Upper lobe of left lung (tissue), 6 donors: Measurements from ENCODE around the gene HIVEP2. TPM values are rescaled to one million over a fixed set of nuclear protein-coding genes. Genes with fewer than 3 reads are reported as not detected.

Source experiments
- ATAC-seq, 2 donors: fragments of 200-7000 bp; cut with Tn5 transposase; one replicate each; pipeline ENCODE4 v1.9.1; 2022; ENCODE audit warnings: mild to moderate bottlenecking in 2 of 2, moderate library complexity in 2 of 2; ENCODE audit not compliant: low FRiP score in 2 of 2
- DNase-seq, 2 donors: peaks; one replicate each; pipeline ENCODE4 v3.0.0-alpha.2; 2019 to 2020
- H3K27ac ChIP-seq, 4 donors: fragments of 200-600 bp; sonication (generic); one replicate each; pipeline ENCODE4 v1.5.1; 2016 to 2019
- H3K27me3 ChIP-seq, 4 donors: fragments of 200-600 bp; sonication (generic); one replicate each; pipeline ENCODE4 v1.5.1; 2017 to 2019
- H3K36me3 ChIP-seq, 4 donors: fragments of 200-600 bp; sonication (generic); one replicate each; pipeline ENCODE4 v1.5.1; 2016 to 2019
- H3K4me1 ChIP-seq, 4 donors: fragments of 200-600 bp; sonication (generic); one replicate each; pipeline ENCODE4 v1.5.1; 2018 to 2019
- H3K4me3 ChIP-seq, 4 donors: fragments of 200-600 bp; sonication (generic); one replicate each; pipeline ENCODE4 v1.5.1; 2017 to 2019; ENCODE audit warnings: mild to moderate bottlenecking in 2 of 4, moderate library complexity in 1 of 4
- H3K9me3 ChIP-seq, 4 donors: fragments of 200-600 bp; sonication (generic); one replicate each; pipeline ENCODE4 v1.5.1; 2018 to 2019
- CTCF ChIP-seq, 6 experiments: fragments of 450-650 bp in 4 of 6; fragments of 200-600 bp in 2 of 6; sonication (generic) in 2 of 6; IDR thresholded peaks; one replicate each; pipeline ENCODE4 v1.5.1; 2016 to 2019; ENCODE audit warnings: antibody characterized with exemption in 6 of 6
- EP300 ChIP-seq, 4 donors: sonication (generic); formaldehyde crosslinking; IDR thresholded peaks; one replicate each; pipeline ENCODE4 v1.5.1; 2017; ENCODE audit warnings: antibody characterized with exemption in 4 of 4, control low read depth in 2 of 4
- POLR2A ChIP-seq, 4 donors: fragments of 450-650 bp; IDR thresholded peaks; one replicate each; pipeline ENCODE4 v1.5.1; 2016 to 2017; ENCODE audit warnings: antibody characterized with exemption in 4 of 4, mild to moderate bottlenecking in 2 of 4
- POLR2AphosphoS5 ChIP-seq, 2 donors: sonication (generic); formaldehyde crosslinking; IDR thresholded peaks; one replicate each; pipeline ENCODE4 v1.5.1; 2017; ENCODE audit warnings: antibody characterized with exemption in 2 of 2
- WGBS, 2 donors: methylation state at CpG; one replicate each; pipeline ENCODE4 v1.1.5; 2017 to 2018; 5-methylcytosine and 5-hydroxymethylcytosine counted together
- total RNA-seq, 6 donors: library from RNA; depleted of rRNA in 4 of 6; stranded (reverse); fragments of >200 nt in 4 of 6; gene quantifications; one replicate each; pipeline versions ENCODE4 v1.1.0 to v1.2.1, GENCODE V29; 2016 to 2021
- donor health status: DM: no; HTN: no; CAD: no; lungs with moderate emphysema.
- donor health status: DM: no; HTN: yes; CAD: no; lungs with severe emphysema.

Gene HIVEP2
- total RNA-seq, 6 donors from 2014 or later: 10.4 to 32.5 (median 19.6) TPM

- H3K9me3 ChIP-seq: no peaks in the 10 kb centered on the region
- peaks cover 10 to 13% (median 11%) of the 10 kb centered on the region in 4 donors for H3K4me1 ChIP-seq
- 82 to 85% methylated on average over 10 of the region's 10 CpGs for WGBS, 2 donors
- H3K27me3 ChIP-seq: no peaks in the 10 kb centered on the region
- H3K27ac ChIP-seq: no peak overlapping the region
- DNase-seq (no peak), ATAC-seq (peak in 1 of 2 donors; percentile 46)
- TF ChIP-seq CTCF (IDR thresholded peaks at IDR 0.05) (no peak), EP300 (IDR thresholded peaks at IDR 0.05) (no peak), POLR2A (IDR thresholded peaks at IDR 0.05) (no peak), POLR2AphosphoS5 (IDR thresholded peaks at IDR 0.05) (no peak)
- no peaks in the 10 kb centered on the region for H3K36me3 ChIP-seq
- no peak overlapping the region for H3K4me3 ChIP-seq
These were observed 44.6 kb downstream of the HIVEP2 start for GRCh38 chr6:142900227-142900971.

GRCh38 chr6:142898927-142899895 is 45.8 kb downstream of the HIVEP2 start:
- WGBS, 2 donors: 83 to 88% methylated on average over 6 of the region's 6 CpGs
- H3K36me3 ChIP-seq: no peaks in the 10 kb centered on the region
- TF ChIP-seq POLR2AphosphoS5 (IDR thresholded peaks at IDR 0.05): no peak
- TF ChIP-seq EP300 (IDR thresholded peaks at IDR 0.05): no peak
- no peak for TF ChIP-seq POLR2A (IDR thresholded peaks at IDR 0.05)
- no peak for TF ChIP-seq CTCF (IDR thresholded peaks at IDR 0.05)
- no peak overlapping the region for H3K27ac ChIP-seq
- H3K9me3 ChIP-seq: no peaks in the 10 kb centered on the region
- peaks cover 10 to 13% (median 11%) of the 10 kb centered on the region in 4 donors for H3K4me1 ChIP-seq
- ATAC-seq: no peak
- no peak for DNase-seq
- no peaks in the 10 kb centered on the region for H3K27me3 ChIP-seq
- H3K4me3 ChIP-seq: no peak overlapping the region

- ATAC-seq (no peak), DNase-seq (no peak)
- Histone ChIP-seq H3K27ac (no peak overlapping the region), H3K9me3 (no peaks in the 10 kb centered on the region), H3K4me3 (no peak overlapping the region), H3K27me3 (no peaks in the 10 kb centered on the region), H3K4me1 (peaks cover 3 to 7% (median 5%) of the 10 kb centered on the region in 4 donors), H3K36me3 (no peaks in the 10 kb centered on the region)
- WGBS, 2 donors: 82 to 93% methylated on average over 2 of the region's 2 CpGs
- TF ChIP-seq POLR2AphosphoS5 (IDR thresholded peaks at IDR 0.05) (no peak), CTCF (IDR thresholded peaks at IDR 0.05) (no peak), POLR2A (IDR thresholded peaks at IDR 0.05) (no peak), EP300 (IDR thresholded peaks at IDR 0.05) (no peak)
These were observed 47.3 kb downstream of the HIVEP2 start for GRCh38 chr6:142897659-142898058.

- Histone ChIP-seq H3K27ac (no peak overlapping the region), H3K27me3 (no peaks in the 10 kb centered on the region), H3K4me3 (no peak overlapping the region), H3K4me1 (peaks cover 0 to 3% (median 0%) of the 10 kb centered on the region in 4 donors), H3K9me3 (no peaks in the 10 kb centered on the region), H3K36me3 (no peaks in the 10 kb centered on the region)
- DNase-seq (no peak), ATAC-seq (no peak)
- TF ChIP-seq EP300 (IDR thresholded peaks at IDR 0.05) (no peak), CTCF (IDR thresholded peaks at IDR 0.05) (no peak), POLR2A (IDR thresholded peaks at IDR 0.05) (no peak)
These were observed 48.2 kb downstream of the HIVEP2 start for GRCh38 chr6:142896732-142897131.
